ENCODE measurements around the gene HIF1AN.
"Not testable (repeated sequence)": the region's sequence is repeated elsewhere in the genome, so short reads cannot be mapped to it uniquely, and the experiment has no call there.

- not testable (repeated sequence) for TF ChIP-seq CTCF, POLR2A (IDR thresholded peaks at IDR 0.05)
Observed at GRCh38 chr10:100575146-100575545, 39.4 kb downstream of the HIF1AN start.
